NCI-H226 (cell line): ENCODE data around the gene AATK.
"Not testable (repeated sequence)": the region's sequence is repeated elsewhere in the genome, so short reads cannot be mapped to it uniquely, and the experiment has no call there.

Experiments
- DNase-seq: peaks from one replicate; pipeline ENCODE4 v3.0.0-alpha.2; 2015

The AATK gene

GRCh38 chr17:81161536-81161935 is 4.5 kb downstream of the AATK start:
- no peak for DNase-seq

DNA sequence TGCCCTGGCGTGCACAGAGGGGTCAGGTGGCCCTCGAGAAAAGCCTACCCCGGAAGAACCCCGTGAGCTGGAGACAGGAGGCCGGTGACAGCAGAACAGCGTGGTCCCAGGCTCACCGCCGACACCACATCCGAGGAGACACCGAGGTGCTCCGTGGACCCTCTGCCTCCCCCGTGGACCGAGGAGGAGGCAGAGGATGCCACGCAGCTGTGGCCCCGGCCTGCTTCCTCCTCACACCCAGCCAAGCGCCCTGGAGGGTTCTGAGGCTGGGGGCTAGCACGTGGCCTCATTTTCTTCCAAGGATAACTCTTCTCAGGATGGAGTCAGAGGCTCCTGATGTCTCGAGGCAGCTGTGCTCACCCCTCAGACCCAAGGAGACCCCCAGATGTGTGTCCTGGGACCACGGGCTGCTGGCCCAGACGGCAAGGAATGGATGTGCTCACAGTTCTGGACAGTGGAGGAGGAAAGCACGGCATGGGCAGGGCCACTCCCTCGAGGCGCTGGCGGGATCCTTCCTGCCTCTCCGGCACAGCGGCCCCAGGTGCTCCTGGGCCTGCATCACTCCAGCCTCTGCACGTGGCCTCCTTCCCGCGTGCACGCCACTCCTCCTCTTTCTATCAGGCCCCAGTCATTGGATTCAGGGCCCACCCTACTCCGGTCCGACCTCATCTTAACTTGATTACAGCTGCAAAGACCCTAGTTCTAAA is 5.1 kb downstream of the AATK start:
- no peak for DNase-seq

- DNase-seq, result no peak
Measured at GRCh38 chr17:81160306-81160705, 5.7 kb downstream of the AATK start.

DNA sequence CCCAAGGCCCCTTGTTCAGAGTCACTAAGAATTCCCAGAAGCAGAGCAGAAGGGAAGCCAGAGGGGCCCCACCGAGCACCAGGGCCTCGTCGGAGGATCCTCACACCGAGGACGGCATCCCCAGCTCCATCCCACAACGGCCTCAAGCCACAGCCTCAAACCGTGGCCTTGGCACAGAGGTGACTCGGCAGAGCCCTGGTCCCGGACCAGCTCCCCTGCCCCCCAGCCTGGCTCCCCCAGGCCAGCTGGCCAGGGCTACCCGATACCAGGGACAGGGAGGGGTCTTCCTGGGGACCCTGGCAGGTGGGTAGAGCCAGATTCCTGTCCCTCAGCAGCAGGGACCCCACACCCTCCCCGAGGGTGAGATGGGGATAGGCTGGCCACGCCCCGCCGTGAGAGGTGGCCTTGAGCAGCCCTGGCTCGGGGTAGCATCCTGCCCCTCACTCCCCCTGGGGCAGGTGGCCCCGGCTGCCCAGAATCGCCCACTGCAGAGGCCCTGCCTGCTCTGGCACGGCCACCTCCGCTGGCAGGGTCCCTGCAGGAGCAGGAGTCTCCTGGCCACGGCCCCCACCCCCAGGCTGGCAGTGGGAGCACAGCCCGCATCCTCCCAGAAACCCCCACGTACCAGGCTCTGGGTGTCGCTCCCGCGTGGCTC is 6.3 kb downstream of the AATK start:
- DNase-seq, result no peak

- DNase-seq, result no peak
Measured at GRCh38 chr17:81158688-81159590, 7.1 kb downstream of the AATK start.

DNA sequence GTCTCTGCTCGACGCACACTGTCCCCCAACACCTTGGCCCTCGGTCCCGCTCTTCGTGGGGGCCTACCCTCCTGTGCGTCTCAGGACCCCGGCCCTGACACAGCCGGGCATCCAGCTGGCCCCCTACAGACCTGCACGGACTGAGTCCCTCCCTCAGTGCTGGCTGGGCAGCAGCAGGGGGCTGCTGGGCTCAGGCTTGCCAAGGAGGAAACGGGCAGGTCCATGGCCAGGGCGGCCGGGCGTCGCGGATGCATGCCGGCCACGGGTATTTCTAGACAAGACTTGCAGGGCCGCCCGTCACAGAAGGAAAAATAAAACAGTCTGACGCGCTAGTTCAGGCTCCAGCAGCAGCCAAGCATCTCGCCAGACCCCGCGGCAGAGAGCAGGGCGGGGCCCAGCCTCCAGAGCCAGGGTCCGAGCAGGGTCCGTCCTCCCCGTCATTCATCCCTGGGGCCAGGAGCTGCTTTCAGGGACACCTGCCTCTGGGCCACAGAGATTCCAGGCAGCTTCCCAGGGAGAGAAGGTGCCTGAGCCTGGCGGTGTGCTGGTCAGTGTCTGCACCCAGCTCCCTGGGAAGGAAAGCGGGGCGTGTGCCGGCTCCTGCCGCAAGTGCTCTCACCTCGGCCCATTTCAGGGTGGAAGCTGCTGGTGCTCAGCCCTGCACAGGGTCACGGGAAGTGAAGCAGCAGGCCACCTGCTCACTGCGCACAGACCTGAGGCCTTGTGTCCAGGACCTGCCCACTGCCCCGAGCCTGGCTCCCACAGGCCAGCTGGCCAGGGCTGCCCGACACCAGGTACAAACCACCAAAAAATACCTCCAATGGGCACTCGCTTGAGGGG is 8.0 kb downstream of the AATK start:
- DNase-seq, result no peak

DNA sequence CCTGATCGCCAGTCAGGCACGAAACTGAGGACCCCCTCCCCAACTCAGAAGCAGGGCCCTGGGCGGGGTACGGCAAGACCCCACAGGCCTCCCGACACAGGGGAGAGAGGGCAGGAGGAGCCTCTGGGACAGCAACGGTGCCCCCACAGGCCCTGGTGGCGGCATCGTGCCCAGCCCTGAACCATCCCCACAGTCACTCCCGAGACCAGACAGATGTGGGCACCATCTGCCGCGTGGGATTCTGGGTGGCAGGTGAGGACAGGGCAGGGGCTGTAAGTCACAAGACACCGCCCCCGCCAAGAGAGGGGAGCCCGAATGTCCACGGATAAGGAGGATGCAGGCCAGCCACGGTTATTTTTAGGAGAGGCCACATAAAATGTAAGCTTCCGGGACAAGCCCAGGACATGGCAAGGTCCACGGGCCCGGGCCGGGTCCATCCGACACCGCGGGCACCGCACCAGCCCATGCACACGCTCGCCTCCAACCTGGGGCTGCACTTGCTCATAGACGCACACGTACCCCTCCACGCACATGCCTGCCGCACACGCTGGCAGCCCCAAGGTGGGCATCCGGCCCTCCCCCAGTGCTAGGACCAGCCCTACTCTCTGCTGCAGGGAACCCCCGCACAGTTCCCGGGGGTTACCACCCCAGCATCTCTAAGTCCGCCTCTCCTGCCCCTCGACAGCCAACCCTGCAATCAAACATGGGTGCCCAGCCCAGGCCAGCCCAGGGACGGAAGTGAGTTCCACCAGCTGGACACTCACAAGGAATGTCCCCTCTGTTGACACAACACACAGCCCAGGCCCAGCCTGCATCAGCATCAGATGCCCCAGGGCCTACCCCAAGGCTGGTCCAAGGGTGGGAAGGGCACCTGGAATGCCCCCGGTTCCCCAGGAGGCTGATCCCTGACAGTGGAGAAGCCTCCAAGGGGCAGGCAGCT is 8.9 kb downstream of the AATK start:
- no peak for DNase-seq

DNA sequence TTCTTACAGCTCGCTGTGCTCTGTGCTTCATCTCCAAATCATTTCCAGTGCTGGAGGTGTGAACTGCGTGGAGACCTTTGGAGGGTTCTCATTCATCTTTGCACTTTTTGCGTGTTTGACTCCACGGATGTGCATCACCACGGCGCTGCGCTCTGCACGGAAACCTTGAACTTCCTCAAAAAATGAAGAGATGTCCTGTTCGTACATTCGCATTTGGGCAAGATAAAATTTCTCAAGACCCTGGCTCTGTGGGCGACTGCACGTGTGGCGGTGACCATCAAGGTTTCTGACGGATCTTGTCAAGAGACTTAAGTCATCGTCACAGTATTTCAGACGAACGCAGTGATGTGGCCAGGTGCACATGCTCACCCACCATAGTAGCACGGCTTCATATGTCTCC is 11.1 kb downstream of the AATK start:
- DNase-seq, result no peak

GRCh38 chr17:81154016-81154415 is 12.0 kb downstream of the AATK start:
- DNase-seq, result not testable (repeated sequence)

- DNase-seq, result no peak
Measured at GRCh38 chr17:81153340-81153803, 12.6 kb downstream of the AATK start.

DNA sequence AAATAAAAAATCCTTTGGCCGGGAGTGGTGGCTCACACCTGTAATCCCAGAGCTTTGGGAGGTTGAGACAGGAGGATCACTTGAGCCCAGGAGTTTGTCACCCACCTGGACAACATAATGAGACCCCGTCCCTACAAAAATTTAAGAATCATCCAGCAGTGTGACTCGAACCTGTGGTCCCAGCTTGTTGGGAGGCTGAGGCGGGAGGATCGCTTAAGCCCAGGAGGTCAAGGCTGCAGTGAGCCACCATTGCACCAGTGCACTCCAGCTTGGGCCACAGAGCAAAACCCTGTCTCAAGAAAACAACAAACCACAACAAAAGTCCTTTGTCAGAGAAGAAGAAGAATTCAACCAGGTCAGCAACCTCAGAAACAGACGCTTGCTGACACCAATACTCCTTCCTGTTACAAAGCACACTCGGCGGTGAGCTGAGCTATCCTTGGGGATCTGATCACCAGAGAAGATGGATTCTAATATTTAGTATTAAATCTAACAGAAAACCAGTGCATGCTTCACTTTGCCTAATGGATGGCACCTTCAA is 13.7 kb downstream of the AATK start:
- no peak for DNase-seq

DNA sequence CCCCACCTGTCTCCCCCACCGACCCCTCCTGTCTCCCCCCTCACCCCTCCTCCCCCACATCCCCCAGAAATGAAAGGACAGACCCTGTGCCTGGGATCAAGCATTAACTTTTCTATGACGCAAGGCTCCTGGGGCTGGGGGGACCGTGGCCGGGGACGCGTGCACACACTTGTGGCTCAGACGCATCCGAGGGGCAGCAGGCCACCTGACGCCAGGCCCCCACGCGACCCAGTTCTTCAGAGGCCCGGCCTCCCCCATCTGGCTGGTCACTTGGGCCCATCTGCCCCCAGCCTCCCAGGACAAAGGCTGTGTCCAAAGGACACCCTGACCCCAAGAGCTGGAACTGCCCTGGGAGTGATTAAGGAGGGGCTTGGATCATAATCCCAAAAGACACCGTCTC is 14.7 kb downstream of the AATK start:
- DNase-seq, result no peak

- no peak for DNase-seq
Measured at GRCh38 chr17:81150377-81151077, 15.5 kb downstream of the AATK start.

GRCh38 chr17:81148986-81149533 is 17.0 kb downstream of the AATK start:
- DNase-seq, result no peak

GRCh38 chr17:81148571-81148970 is 17.4 kb downstream of the AATK start:
- DNase-seq, result no peak

DNA sequence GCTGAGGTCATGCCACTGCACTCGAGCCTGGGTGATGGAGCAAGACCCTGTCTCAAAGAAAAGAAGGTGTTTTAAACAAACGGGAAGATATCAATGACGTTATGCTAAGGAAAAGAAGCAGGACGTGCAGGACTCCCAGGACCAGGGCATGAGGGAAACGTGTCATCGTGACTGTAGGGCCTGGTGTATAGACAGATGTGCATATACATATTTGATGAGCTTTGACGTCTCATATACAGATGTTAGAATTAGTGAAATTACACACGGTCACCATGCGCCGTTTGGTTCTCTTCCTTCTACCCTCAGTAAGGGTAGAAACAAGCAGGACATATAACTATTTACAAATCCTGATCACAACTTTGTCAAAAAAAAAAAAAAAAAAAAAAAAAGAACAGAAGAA is 18.3 kb downstream of the AATK start:
- no peak for DNase-seq

DNA sequence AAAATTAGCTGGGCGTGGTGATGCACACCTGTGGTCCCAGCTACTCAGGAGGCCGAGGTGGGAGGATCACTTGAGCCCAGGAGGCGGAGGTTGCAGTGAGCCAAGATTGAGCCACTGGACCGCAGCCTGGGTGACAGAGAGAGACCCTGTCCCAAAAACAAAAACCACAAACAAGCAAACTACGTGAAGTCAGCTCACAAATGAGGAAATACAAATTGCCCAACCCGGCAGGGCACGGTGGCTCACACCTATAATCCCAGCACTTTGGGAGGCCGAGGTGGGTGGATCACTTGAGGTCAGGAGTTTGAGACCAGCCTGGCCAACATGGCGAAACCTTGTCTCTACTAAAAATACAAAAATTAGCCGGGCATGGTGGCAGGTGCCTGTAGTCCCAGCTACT is 19.8 kb downstream of the AATK start:
- not testable (repeated sequence) for DNase-seq

- DNase-seq, result no peak
Measured at GRCh38 chr17:81144423-81144781, 21.6 kb downstream of the AATK start.

DNA sequence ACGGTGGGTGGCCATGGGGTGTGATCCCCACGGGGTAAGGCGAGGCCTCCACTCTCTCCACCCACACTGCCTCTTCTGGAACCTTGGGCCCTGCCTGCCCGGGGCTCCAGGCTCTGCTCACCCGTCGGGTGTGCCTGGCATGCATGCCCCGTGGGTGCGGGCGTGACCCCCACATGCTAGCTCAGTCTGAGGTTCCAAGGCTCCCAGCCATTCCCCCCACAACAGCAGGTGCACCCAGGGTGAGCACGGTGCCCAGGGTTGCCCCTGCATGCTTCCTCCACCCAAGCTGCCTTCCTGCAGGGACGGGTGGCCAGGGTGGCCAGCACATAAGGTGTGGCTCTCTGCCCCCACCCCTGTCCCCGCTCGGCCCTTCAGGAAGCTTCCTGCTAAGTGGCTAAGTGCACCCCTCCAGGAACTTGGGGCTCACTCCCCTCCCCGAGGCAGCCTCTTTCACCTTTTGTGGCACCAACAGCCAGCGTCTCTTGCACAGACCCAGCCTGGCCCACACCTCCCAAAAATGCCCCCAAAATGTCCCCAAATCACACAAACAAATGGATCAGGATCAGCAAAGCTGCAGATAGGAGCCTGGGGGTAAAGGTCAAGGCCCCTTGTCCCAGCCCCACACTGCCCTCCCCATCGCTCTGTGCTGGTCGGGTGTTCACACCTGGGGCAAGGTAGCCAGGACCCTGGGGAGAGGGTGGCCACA is 22.2 kb downstream of the AATK start:
- DNase-seq, result no peak

DNA sequence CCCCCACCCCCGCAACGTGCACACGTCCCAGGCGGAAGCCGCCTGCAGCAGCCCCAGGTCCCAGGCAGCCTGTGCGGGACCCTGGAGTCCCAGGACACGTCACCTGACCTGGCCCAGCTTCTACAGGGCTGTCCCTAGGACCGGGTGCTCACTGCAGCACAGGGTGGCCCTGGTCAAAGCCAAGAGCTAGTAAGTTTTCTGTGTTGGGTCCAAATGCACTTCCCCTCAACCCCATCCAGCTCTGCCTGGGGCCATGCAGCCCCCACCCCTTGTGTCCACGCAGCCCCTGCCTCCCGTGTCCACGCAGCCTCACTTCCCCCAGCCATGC is 22.9 kb downstream of the AATK start:
- DNase-seq, result no peak
